WTC11 (cell line): ENCODE measurements around the gene TMTC2. TPM values are rescaled to one million over a fixed set of nuclear protein-coding genes. Genes with fewer than 3 reads are reported as not detected.

Experiments used
- ATAC-seq: fragments of 200-7000 bp; cut with Tn5 transposase; 2 replicates; pipeline ENCODE4 v1.10.0; 2021; ENCODE audit warnings: mild to moderate bottlenecking, moderate library complexity
- CTCF ChIA-PET: fragments of 300-600 bp; sonication (Branson Sonifier 250); formaldehyde crosslinking; loops from one replicate; lab custom pipeline; 2021; ENCODE audit warnings: antibody characterized with exemption; lab: Charles Lee
- POLR2A ChIA-PET: fragments of 350-600 bp; sonication (Branson Sonifier 250); formaldehyde crosslinking; loops from one replicate; lab custom pipeline; 2021; ENCODE audit warnings: antibody characterized with exemption; lab: Charles Lee
- DNase-seq: peaks from one replicate; pipeline ENCODE4 v3.0.0; 2021; ENCODE audit warnings: low spot score
- H3K27ac Mint-ChIP-seq: 2 replicates; pipeline ENCODE4 v1.8.0; 2021; ENCODE audit warnings: mixed read lengths
- H3K27me3 Mint-ChIP-seq: 2 replicates; pipeline ENCODE4 v1.8.0; 2021; ENCODE audit warnings: low read depth, mild to moderate bottlenecking, moderate library complexity, mixed read lengths
- H3K36me3 Mint-ChIP-seq: 2 replicates; pipeline ENCODE4 v1.8.0; 2021; ENCODE audit warnings: mixed read lengths
- H3K4me1 Mint-ChIP-seq: 2 replicates; pipeline ENCODE4 v1.8.0; 2022; ENCODE audit warnings: mixed read lengths
- H3K4me3 Mint-ChIP-seq: 2 replicates; pipeline ENCODE4 v1.8.0; 2021; ENCODE audit warnings: mild to moderate bottlenecking, moderate library complexity, mixed read lengths
- H3K9me3 Mint-ChIP-seq: 2 replicates; pipeline ENCODE4 v1.8.0; 2021; ENCODE audit warnings: mixed read lengths
- GRHL2 ChIP-seq: fragments of 250-450 bp; sonication (Bioruptor Pico); IDR thresholded peaks from 2 replicates; pipeline ENCODE4 v1.8.0; 2022; ENCODE audit warnings: mild to moderate bottlenecking, moderate library complexity; ENCODE audit not compliant: insufficient replicate concordance, severe bottlenecking
- NFE2L1 ChIP-seq: sonication (generic); formaldehyde crosslinking; IDR thresholded peaks from 2 replicates; pipeline ENCODE4 v1.8.1; 2023; ENCODE audit warnings: missing genetic modification reagents
- NR1H2 ChIP-seq: sonication (generic); formaldehyde crosslinking; IDR thresholded peaks from 2 replicates; pipeline ENCODE4 v1.9.0; 2021; ENCODE audit warnings: mild to moderate bottlenecking, moderate library complexity, missing genetic modification reagents
- PRDM15 ChIP-seq: sonication (generic); formaldehyde crosslinking; IDR thresholded peaks from 2 replicates; pipeline ENCODE4 v1.8.0; 2022; ENCODE audit warnings: missing genetic modification reagents
- RORB ChIP-seq: fragments of 250-450 bp; sonication (Bioruptor Pico); IDR thresholded peaks from 2 replicates; pipeline ENCODE4 v1.9.0; 2021; ENCODE audit warnings: mild to moderate bottlenecking
- TEAD4 ChIP-seq: sonication (generic); formaldehyde crosslinking; IDR thresholded peaks from 2 replicates; pipeline ENCODE4 v1.8.0; 2022; ENCODE audit warnings: mild to moderate bottlenecking, missing genetic modification reagents
- TP53 ChIP-seq: sonication (generic); formaldehyde crosslinking; IDR thresholded peaks from 2 replicates; pipeline ENCODE4 v1.8.1; 2023; ENCODE audit warnings: mild to moderate bottlenecking, missing genetic modification reagents
- ZNF263 ChIP-seq: sonication (generic); formaldehyde crosslinking; IDR thresholded peaks from 2 replicates; pipeline ENCODE4 v1.8.1; 2022; ENCODE audit warnings: low read depth, mild to moderate bottlenecking, moderate library complexity, missing genetic modification reagents
- ZNF281 ChIP-seq: sonication (generic); formaldehyde crosslinking; IDR thresholded peaks from 2 replicates; pipeline ENCODE4 v1.8.0; 2023; ENCODE audit warnings: mild to moderate bottlenecking, missing genetic modification reagents
- ZNF423 ChIP-seq: fragments of 250-450 bp; sonication (Bioruptor Pico); IDR thresholded peaks from 2 replicates; pipeline ENCODE4 v2.1.2; 2022; ENCODE audit warnings: mild to moderate bottlenecking, moderate library complexity
- ZNF532 ChIP-seq: fragments of 250-450 bp; sonication (Bioruptor Pico); IDR thresholded peaks from 2 replicates; pipeline ENCODE4 v1.9.0; 2021; ENCODE audit warnings: mild to moderate bottlenecking, borderline replicate concordance
- ZSCAN18 ChIP-seq: fragments of 250-450 bp; sonication (Bioruptor Pico); IDR thresholded peaks from 2 replicates; pipeline ENCODE4 v2.1.2; 2022; ENCODE audit warnings: mild to moderate bottlenecking, moderate library complexity
- total RNA-seq: library from RNA; stranded (reverse); gene quantifications from 3 replicates; pipeline ENCODE4 v1.2.3, GENCODE V29; 2021
- TF ChIP-seq, protein P1 (sequence below): sonication (generic); formaldehyde crosslinking; IDR thresholded peaks from 2 replicates; pipeline ENCODE4 v1.8.0; 2022; ENCODE audit warnings: mild to moderate bottlenecking, missing genetic modification reagents
- TF ChIP-seq, protein P2 (sequence below): fragments of 250-450 bp; sonication (Bioruptor Pico); IDR thresholded peaks from 2 replicates; pipeline ENCODE4 v1.8.0; 2021; ENCODE audit warnings: mild to moderate bottlenecking
- TF ChIP-seq, protein P3 (sequence below): fragments of 250-450 bp; sonication (Bioruptor Pico); IDR thresholded peaks from 2 replicates; pipeline ENCODE4 v1.9.0; 2021; ENCODE audit warnings: moderate library complexity, mild to moderate bottlenecking, inconsistent platforms, borderline replicate concordance
- TF ChIP-seq, protein P4 (sequence below): sonication (generic); formaldehyde crosslinking; IDR thresholded peaks from 2 replicates; pipeline ENCODE4 v1.8.1; 2022; ENCODE audit warnings: missing genetic modification reagents, borderline replicate concordance
- TF ChIP-seq, protein P5 (sequence below): sonication (generic); formaldehyde crosslinking; IDR thresholded peaks from 2 replicates; pipeline ENCODE4 v1.8.0; 2023; ENCODE audit warnings: missing genetic modification reagents

Gene TMTC2
- total RNA-seq, 1 experiment from 2014 or later: 6.4 TPM

- no peak overlapping the region for H3K27ac Mint-ChIP-seq
- POLR2A ChIA-PET: no interaction called here
- TF ChIP-seq ZNF263 (no peak), ZSCAN18 (no peak), NR1H2 (no peak)
- TF ChIP-seq, protein P1, sequence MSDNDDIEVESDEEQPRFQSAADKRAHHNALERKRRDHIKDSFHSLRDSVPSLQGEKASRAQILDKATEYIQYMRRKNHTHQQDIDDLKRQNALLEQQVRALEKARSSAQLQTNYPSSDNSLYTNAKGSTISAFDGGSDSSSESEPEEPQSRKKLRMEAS (CRISPR knock-in tag): no peak
- TF ChIP-seq, all 79 proteins: peak for 0
- no peak for DNase-seq
- Mint-ChIP-seq H3K36me3 (peaks cover 15% of the 10 kb centered on the region), H3K27me3 (no peaks in the 10 kb centered on the region), H3K4me1 (peaks cover 22% of the 10 kb centered on the region), H3K9me3 (peaks cover 21% of the 10 kb centered on the region), H3K4me3 (no peak overlapping the region)
- ATAC-seq: no peak
- CTCF ChIA-PET: no interaction called here
Observed at GRCh38 chr12:82800185-82800584, 113.5 kb downstream of the TMTC2 start.

- H3K27ac Mint-ChIP-seq: no peak overlapping the region
- ChIA-PET CTCF (no interaction called here), POLR2A (no interaction called here)
- H3K9me3 Mint-ChIP-seq: peaks cover 21% of the 10 kb centered on the region
- no peak for ATAC-seq
- DNase-seq: no peak
- H3K4me1 Mint-ChIP-seq: peaks cover 22% of the 10 kb centered on the region
- no peak overlapping the region for H3K4me3 Mint-ChIP-seq
- no peaks in the 10 kb centered on the region for H3K27me3 Mint-ChIP-seq
- H3K36me3 Mint-ChIP-seq: peaks cover 15% of the 10 kb centered on the region
- TF ChIP-seq, protein P2, sequence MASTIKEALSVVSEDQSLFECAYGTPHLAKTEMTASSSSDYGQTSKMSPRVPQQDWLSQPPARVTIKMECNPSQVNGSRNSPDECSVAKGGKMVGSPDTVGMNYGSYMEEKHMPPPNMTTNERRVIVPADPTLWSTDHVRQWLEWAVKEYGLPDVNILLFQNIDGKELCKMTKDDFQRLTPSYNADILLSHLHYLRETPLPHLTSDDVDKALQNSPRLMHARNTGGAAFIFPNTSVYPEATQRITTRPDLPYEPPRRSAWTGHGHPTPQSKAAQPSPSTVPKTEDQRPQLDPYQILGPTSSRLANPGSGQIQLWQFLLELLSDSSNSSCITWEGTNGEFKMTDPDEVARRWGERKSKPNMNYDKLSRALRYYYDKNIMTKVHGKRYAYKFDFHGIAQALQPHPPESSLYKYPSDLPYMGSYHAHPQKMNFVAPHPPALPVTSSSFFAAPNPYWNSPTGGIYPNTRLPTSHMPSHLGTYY (CRISPR knock-in tag): no peak
- no peak for TF ChIP-seq ZNF281 (CRISPR knock-in tag)
- TF ChIP-seq, protein P3, sequence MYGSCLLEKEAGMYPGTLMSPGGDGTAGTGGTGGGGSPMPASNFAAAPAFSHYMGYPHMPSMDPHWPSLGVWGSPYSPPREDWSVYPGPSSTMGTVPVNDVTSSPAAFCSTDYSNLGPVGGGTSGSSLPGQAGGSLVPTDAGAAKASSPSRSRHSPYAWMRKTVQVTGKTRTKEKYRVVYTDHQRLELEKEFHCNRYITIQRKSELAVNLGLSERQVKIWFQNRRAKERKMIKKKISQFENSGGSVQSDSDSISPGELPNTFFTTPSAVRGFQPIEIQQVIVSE: no peak
- TF ChIP-seq NFE2L1 (CRISPR knock-in tag): no peak
- no peak for TF ChIP-seq ZNF532 (CRISPR knock-in tag)
- no peak for TF ChIP-seq ZNF423 (CRISPR knock-in tag)
- TF ChIP-seq GRHL2 (CRISPR knock-in tag): no peak
- no peak for TF ChIP-seq TEAD4
- TF ChIP-seq TP53: no peak
- no peak for TF ChIP-seq RORB (CRISPR knock-in tag)
- TF ChIP-seq, protein P4, sequence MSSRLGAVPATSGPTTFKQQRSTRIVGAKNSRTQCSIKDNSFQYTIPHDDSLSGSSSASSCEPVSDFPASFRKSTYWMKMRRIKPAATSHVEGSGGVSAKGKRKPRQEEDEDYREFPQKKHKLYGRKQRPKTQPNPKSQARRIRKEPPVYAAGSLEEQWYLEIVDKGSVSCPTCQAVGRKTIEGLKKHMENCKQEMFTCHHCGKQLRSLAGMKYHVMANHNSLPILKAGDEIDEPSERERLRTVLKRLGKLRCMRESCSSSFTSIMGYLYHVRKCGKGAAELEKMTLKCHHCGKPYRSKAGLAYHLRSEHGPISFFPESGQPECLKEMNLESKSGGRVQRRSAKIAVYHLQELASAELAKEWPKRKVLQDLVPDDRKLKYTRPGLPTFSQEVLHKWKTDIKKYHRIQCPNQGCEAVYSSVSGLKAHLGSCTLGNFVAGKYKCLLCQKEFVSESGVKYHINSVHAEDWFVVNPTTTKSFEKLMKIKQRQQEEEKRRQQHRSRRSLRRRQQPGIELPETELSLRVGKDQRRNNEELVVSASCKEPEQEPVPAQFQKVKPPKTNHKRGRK (CRISPR knock-in tag): no peak
- TF ChIP-seq, protein P5, sequence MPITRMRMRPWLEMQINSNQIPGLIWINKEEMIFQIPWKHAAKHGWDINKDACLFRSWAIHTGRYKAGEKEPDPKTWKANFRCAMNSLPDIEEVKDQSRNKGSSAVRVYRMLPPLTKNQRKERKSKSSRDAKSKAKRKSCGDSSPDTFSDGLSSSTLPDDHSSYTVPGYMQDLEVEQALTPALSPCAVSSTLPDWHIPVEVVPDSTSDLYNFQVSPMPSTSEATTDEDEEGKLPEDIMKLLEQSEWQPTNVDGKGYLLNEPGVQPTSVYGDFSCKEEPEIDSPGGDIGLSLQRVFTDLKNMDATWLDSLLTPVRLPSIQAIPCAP (CRISPR knock-in tag): no peak
- no peak for TF ChIP-seq PRDM15
Observed at GRCh38 chr12:82801951-82802610, 115.4 kb downstream of the TMTC2 start.
